HG03565 (cell line): ENCODE data around the gene PTPN5.
"Not testable (repeated sequence)": the region's sequence is repeated elsewhere in the genome, so short reads cannot be mapped to it uniquely, and the experiment has no call there.

Experiments used
- ATAC-seq: cut with Tn5 transposase; IDR thresholded peaks from one replicate; pipeline ENCODE4 v1.9.1; 2021; ENCODE audit warnings: mild to moderate bottlenecking, moderate library complexity; ENCODE audit not compliant: unreplicated experiment

PTPN5 gene

GRCh38 chr11:18692941-18693760 is 98.4 kb downstream of the PTPN5 start:
- no peak for ATAC-seq

DNA sequence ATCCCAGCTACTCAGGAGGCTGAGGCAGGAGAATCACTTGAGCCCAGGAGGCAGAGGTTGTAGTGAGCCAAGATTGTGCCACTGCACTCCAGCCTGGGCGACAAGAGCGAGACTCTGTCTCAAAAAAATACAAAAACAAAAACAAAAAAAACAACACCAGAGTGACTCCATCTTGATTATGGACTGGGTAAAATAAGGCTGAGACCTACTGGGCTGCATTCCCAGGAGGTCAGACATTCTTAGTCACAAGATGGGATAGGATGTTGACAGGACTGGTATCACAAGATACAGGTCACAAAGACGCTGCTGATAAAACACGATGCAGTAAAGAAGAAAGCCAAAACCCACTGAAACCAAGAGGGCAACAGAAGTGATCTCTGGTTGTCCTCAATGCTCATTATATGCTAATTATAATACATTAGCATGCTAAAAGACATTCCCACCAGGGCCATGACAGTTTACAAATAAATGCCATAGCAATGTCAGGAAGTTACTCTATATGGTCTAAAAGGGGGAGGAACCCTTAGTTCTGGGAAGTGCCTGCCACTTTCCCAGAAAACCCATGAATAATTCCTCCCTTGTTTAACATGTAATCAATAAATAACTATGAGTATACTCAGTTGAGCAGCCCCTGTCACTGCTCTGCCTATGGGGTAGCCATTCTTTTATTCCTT is 100.0 kb downstream of the PTPN5 start:
- not testable (repeated sequence) for ATAC-seq

GRCh38 chr11:18684267-18684666 is 107.3 kb downstream of the PTPN5 start:
- ATAC-seq = no peak

DNA sequence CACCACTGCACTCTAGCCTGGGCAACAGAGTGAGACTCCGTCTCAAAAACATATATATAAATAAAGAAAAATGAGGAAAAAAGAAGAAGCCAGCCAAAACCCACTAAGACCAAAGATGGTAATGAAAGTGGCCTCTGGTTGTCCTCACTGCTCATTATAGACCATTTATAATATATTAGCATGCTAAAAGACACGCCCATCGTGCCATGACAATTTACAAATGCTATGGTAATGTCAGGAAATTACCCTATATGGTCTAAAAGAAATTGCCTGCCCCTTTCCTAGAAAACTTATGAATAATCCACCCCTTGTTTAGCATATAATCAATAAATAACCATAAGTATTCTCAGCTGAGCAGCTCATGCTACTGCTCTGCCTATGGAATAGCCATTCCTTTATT is 109.1 kb downstream of the PTPN5 start:
- ATAC-seq = no peak

DNA sequence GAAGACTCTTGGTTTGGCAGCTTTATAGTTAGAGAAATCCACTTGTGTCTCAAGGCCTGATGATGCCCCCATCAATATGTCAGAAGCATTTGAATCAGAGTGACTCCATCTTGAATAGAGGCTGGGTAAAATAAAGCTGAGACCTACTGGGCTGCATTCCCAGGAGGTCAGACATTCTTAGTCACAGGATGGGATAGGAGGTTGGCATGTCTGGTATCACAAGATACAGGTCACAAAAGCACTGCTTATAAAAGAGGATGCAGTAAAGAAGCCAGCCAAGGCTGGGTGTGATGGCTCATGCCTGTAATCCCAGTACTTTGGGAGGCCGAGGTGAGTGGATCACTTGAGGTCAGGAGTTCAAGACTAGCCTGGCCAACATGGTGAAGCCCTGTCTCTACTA is 109.6 kb downstream of the PTPN5 start:
- ATAC-seq = not testable (repeated sequence)
